Stimulated activated CD4-positive, alpha-beta T cell treated with anti-CD3 and anti-CD28 coated beads, Interleukin-15, amount 100 ng/mL, for 24 hours (primary cell): ENCODE measurements around the gene NFKBIB.
"Not testable (repeated sequence)": the region's sequence is repeated elsewhere in the genome, so short reads cannot be mapped to it uniquely, and the experiment has no call there.

ENCODE experiments used
- DNase-seq: peaks from one replicate; pipeline ENCODE4 v3.0.0-alpha.2; 2020

Gene NFKBIB

DNA sequence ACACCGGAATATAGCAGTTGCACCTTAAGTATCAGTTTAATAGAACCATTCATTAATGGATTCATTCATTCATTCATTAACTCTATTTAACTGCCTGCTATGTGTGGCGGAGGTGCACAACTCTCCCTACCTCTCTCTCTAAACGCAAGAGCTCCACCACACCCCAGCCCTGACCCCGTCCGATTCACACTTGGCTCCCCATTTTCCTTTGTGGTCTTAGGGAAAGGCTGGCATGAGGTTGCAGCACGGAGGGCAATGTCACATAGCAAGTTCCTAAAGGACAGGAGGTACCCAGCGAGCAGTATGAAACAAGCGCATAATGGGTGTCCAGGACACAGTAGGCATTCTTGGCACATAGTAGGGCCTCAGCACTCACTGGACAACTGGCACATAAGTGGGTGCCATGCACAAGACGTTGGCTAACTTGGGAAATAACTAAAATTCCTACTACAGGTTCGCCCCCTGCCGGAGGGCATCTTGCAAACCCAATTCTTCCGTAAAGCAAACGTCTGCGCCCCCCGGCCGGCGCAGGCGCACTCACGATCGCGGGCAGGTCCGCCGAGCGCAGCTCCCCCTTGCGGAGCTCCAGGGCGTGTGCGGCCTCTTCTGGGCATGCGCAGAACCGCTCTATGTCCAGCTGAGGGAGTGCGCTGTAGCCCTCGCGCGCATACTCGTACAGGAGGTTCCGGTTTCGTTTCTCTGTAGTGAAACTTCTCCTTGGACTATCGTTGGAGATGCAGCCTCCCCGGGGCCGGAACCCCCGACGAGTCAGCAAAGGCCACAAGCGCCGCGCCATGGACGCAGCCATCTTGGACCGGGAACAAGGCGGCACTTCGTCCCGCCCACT, 30.4 kb downstream of the NFKBIB start, which contains the start of gene SARS2:
SARS2 (minus strand) TSS at position 835 of the 847 bp plus-strand sequence; CDS start at position 808, 27 bp downstream.
- peak; percentile 91 for DNase-seq

DNA sequence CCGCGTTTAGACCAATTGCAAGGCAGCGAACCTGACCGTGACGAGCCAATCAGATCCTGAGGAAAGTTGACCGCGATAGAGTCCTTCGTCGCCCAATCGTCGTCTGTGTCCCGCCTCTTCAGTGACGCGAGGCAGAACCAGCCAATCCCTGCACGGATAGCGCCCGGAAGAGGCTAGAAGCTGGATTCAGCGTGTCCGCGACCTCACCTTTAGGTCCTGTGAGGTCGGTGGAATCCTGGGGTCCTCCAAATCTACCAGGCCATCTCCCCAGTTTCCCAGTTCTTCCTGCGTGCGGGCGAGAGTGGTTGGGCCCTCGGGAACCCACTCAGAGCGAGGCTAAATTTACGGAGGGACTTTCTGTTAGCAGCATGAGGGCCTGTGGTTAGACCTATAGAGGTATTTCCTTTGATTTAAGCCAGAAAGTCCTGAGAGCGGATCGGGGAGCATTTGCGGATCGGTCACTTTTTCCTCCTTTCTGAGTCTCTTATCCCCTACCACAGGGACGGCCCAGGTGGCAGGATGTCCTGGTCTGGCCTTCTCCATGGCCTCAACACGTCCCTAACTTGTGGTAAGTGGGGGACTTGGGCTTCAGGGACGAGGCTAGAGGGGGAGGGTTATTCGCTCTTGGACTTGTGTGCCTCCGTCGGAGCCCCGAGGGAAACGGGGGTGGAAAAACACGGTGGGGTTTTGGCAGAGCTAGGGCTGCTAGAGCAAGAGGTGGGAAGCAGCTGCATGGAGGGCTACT, 31.2 kb downstream of the NFKBIB start, which contains the start of gene MRPS12:
MRPS12 (plus strand) TSS at position 169 of the 745 bp plus-strand sequence; CDS start at position 520, 351 bp downstream.
- peak; percentile 99 for DNase-seq

DNA sequence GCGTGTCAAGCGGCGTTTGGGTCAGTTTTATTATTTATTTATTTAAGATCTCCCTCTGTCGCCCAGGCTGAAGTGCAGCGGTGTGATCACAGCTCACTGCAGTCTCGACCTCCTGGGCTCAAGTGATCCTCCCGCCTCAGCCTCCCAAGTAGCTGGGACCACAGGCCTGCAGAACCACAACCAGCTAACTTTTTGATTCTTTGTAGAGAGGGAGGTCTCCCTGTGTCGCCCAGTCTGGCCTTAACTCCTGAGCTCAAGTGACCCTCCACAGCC, 31.7 kb downstream of the NFKBIB start:
- DNase-seq, result no peak

DNA sequence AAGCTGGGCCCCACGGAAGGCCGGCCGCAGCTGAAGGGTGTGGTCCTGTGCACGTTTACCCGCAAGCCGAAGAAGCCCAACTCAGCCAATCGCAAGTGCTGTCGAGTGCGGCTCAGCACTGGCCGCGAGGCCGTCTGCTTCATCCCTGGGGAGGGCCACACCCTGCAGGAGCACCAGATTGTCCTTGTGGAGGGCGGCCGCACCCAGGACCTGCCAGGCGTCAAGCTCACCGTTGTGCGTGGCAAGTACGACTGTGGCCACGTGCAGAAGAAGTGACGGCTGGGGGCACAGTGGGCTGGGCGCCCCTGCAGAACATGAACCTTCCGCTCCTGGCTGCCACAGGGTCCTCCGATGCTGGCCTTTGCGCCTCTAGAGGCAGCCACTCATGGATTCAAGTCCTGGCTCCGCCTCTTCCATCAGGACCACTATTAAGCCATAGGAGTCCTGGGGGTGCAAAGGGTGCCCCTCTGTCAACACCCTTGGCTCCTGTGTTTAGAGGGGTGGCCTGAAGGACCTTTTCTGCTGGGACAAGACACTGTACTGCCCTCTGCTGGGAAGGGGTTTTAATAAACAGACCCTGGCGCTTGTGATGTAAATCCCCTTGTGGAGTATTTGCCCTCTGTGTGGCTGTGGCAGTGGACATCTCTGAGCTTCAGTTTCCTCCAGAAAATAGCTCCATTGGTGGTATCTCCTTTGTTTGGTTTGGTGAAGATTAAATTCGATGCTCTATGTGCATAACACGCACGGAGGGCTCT, 32.8 kb downstream of the NFKBIB start:
- peak; percentile 51 for DNase-seq

DNA sequence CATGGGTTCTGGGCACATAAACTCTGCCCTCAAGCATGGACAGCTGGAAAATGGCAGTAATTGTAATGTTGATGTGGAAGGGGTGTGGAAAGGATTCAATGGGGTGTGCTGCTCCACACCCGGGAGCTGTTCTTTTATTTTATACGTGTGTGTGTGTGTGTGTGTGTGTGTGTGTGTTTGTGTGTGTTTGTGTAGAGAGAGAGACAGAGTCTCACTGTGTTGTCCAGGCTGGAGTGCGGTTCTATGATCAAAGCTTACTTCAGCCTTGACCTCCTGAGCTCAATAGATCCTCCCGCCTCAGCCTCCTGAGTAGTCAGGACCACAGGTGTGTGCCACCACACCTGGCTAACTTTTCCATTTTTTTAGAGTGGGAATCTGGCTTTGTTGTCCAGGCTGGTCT, 33.8 kb downstream of the NFKBIB start:
- DNase-seq, result no peak

DNA sequence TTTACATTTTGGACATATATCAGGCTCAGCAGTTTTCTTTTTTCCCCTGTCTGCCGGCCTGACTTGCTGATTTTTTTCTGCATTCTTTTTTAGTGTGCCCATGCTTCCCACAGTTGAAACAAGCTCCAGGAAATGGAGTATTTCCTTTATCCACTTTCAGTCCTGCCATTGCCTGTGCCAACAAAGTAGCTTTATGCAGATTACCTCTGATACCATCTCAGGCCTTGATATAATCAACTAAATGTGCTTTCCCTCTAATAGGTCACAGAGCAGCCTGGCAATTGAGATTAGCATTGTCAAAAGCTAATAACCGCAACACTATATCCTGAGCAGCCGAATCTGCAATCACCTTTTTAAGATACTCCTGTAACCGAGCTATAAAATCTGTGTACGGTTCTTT, 40.2 kb downstream of the NFKBIB start:
- DNase-seq, result no peak

DNA sequence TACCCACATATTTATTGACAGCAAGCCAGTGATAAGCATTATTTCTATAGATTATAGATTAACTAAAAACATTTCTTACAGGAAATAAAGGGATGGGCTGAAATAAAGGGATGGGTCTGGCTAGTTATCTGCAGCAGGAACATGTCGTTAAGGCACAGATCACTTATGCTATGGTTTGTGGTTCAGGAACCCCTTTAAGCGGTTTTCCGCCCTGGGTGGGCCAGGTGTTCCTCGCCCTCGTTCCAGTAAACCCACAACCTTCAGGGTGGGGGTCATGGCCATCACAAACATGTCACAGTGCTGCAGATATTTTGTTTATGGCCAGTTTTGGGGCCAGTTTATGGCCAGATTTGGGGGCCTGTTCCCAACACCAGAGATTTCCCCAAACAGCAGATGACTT, 41.7 kb downstream of the NFKBIB start:
- not testable (repeated sequence) for DNase-seq

DNA sequence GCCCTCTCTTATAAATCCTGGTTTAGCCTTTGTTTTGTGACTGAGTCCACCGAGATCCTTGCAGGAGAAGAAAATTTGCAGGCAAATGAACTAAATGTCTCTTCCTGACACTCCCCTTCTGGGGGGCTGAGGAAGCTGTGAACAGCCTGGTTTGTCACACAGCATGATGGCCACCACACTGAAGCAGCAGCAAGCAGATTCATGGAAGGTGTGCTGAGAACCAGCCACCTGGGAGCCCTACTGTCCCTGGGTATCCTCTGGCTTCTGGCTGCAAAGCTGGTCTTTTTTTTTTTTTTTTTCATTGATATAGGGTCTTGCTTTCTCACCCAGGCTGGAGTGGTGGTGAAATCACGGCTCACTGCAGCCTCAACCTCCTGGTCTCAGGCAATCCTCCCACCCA, 42.2 kb downstream of the NFKBIB start:
- no peak for DNase-seq

DNA sequence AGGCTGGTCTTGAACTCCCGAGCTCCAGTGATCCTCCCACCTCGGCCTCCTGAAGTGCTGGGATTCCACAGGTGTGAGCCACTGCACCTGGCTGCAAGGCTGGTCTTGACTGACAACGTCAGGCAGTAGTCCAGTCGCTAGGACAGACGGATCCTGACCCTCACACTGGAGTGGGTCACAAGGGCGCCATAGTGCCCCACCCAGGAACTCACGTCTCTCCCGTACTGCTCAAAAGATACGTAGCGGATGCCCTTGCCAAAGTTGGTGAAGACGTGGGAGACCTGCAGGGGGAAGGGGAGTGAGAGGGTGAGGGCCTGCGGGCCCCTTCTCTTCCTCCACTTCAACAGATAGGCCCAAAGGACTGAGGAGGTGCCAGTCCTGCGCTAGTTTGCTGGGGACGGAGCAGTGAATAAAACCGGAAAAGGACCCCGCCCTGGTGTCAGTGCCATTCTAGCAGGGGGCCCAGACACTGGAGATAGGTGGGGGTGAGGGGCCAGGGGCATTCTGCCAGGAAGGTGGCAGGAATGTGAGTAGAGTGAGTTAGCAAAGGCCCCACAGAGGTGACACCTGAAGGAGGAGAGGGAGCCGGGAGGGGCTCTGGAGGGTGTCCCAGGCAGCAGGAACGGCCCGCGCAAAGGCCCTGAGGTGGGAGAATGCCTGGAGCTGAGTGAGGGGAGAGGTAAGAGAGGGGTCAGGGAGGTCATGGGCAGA, 42.9 kb downstream of the NFKBIB start:
- no peak for DNase-seq

DNA sequence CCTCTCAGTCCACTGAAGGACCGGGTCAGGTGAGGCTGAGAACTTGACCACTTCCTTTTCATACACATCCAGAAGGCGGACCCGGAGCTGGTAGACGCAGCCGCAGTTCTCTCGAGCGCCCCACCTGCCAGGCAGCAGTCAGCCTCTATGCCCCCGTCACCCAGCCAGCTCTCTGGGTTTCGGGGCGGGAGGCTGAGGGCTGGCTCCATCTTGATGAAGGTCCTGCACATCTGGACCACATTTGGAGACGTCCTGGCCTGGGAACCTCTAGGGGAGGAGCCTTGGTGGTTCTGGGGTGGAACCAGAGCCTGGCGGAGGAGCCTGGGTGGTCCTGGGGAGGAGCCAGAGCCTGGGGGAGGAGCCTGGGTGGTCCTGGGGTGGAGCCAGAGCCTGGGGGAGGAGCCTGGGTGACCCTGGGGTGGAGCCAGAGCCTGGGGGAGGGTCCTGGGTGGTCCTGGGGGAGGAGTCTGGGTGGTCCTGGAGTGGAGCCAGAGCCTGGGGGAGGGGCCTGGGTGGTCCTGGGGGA, 45.3 kb downstream of the NFKBIB start:
- DNase-seq, result no peak

DNA sequence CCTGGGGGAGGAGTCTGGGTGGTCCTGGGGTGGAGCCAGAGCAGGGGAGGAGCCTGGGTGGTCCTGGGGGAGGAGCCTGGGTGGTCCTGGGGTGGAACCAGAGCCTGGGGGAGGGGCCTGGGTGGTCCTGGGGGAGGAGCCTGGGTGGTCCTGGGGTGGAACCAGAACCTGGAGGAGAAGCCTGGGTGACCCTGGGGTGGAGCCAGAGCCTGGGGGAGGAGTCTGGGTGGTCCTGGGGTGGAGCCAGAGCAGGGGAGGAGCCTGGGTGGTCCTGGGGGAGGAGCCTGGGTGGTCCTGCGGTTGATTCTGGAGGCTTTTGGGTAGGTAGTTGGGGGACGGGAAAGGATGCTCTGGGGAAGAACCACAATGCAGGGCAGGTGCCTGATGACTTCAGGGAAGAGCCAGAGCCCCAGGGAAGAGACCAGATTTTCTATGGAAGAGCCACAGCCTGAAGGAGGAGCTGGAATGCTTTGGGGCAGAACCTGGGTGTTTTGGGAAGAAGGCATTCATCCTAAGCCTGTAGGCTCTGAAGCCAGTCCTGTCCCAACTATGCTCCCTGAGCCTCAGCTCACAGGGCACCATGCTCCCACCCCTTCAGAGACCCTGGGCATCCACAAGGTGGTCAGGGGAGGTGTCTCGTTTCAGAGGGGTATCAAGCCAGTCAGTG, 45.9 kb downstream of the NFKBIB start:
- no peak for DNase-seq

DNA sequence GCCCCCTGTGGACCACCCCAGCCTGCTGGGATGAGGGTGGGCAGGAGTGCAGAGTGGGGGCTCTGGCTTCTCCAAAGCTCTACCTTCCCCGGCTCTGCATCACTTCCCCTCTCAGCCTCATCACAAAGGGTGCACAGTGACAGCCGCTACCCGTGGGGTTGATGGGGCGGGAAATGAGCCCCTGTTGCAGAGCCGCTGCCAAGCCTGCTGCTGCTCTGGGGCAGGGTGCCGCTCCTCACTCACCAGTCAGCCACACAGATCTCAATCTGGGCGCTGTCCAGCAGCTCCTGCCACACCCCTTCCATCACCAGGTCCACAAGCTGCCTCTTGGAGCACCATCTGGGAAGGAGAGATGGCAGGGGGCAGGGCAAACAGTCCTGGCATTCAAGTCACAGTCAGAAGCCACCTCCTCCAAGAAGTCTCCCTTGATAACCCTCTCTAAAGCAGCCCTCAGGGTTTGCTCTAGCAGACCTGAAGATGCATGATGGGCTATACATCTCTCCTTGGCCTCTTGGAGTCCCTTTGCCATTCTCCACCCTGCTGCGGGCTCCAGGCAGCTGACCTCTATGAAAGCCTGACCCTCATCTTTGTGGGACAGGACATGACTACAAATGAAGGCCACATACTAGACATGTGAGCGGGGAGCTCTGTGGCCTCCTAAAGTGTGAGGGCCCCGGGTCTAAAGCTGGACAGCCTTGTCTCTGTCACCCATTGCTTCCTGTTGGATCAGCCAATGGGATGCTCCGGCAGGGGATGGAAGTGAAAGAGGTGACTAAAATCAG, 46.7 kb downstream of the NFKBIB start:
- no peak for DNase-seq

DNA sequence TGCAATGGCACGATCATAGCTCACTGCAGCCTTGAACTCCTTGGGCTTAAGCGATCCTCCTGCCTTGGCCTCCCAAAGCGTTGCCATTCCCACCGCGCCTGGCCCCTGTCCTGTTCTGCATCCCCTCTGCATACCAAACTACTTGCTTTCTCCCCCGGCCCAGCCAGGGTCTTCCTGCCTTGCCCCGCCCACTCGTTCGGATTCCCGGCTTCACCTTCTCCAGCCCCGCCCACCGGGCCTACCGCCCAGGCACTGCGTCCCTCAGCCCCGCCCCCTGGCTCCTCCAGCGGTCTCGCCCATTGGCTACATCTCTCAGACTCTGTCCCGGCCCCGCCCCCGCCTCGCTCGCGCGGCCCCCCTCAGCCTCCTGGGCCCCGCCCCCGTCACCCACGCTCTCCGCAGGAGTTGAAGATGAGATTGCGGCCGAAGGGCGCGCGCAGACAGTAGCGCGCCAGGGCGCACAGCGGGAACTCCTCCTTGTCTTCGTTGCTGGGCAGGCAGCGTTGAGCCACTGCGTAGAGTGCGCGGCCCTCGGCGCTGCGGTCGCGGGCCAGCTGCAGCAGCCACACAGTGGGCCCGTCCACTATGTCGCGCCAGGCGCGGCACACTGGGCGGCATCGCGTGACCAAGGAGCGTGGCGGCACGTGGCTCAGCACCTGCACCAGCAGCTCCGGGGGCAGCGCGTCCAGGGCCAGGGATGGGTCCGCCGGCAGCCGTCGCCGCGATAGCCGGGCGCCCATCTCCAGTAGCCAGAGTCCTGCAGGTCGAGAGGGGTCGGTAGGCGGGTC, 50.0 kb downstream of the NFKBIB start:
- peak; percentile 94 for DNase-seq

DNA sequence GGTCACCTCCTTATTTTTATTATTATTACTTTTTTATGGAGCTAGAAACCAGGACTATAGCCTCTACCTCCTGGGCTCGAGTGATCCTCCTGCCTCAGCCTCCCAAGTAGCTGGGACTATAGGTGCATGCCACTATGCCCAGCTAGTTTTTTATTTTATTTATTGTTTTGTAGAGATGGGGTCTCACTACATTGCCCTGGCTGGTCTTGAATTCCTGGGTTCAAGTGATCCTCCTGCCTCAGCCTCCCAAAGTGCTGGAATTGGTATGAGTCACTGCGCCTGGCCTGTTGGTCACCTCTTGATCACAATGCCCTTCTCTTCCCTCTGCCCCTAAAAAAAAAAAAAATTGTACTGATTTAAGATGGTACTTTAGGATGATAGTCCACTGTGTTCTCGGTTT, 51.4 kb downstream of the NFKBIB start:
- DNase-seq, result no peak

DNA sequence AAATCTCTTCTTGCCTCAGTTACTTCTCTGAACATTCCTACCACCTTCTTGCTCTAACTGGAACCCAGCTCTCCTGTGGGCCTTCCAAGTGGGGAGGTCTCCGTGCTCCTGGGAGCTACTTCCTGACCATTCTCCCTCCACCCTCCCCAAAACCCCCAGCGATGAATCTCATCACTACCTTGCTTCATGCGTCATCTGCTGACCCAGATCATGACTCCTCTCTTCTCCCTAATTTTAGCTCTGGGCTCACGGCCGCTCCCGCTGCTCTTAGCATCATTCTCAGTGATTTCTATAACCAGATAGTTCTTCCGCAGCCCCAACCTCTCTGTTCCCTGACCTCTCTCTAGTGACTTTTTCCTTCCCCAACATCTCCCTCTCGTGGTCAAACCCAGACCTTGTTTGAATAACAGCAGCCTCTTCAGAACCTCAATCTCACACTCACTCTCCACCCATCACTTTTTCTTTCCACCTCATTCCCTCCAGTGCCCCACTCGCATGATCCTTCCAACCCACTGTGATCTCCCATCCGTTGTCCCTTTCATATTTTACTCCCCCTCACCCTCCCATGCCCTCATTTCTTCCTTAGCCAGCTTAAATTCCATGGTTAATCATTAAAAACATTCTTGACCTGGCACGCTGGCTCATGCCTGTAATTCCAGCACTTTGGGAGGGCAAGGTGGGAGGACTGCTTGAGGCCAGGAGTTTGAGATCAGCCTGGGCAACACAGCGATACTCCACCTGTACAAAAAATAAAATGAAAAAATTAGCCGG, 52.8 kb downstream of the NFKBIB start:
- DNase-seq, result peak; percentile 41

DNA sequence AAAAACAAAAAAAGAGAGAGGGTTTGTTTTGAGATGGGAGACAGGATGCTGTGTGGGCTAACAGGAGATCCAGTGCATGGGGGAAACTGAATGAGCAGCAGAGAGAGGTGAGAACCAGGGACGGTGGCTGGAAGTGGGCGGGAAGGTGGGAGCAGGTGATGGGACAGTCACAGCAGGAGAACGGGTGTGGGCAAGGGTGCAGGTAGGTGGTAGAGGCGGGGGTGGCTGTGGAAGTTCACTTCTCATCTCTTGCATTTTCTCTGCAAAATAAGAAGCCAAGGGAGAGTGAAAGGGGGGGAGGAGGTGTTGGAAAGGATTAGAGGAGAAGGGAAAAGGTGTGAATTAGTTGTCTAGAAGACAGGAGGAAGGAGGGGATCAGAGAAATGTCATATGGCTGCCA, 53.9 kb downstream of the NFKBIB start:
- DNase-seq, result no peak

DNA sequence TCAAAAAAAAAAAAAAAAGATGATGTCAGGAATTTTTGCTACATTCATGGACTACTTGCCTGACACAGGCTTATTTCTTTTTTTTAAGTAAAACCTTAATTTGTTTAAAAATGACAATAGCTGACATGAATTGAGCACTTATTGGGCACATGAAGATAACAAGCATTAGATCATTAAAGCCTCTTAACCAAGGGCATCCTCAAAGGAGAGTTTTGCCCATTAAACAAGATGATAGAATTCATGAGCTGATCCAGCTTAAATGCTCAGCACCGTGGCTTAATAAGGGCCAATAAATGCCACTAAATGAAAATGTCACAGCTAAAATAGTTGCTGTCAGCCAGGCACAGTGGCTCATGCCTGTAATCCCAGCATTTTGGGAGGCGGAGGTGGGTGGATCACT, 56.5 kb downstream of the NFKBIB start:
- DNase-seq, result no peak

DNA sequence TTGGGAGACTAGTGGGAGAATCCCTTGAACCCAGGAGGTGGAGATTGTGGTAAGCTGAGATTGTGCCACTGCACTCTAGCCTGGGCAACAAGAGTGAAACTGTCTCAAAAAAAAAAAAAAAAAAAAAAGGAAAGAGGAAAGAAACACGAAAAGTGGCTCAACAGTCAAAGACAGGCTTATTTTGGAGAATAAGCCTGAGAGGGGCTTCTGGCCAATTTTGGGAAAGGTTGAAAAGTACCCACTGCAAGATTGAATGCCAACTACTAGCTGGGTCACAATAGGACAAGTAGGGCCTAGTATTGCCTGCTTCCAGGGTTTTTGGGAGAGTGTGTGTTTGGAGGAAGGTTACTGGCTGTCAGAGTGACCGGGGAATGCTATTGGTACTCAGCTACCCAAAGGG, 58.5 kb downstream of the NFKBIB start:
- no peak for DNase-seq
